Hematopoietic multipotent progenitor cell treated with erythropoietin and hydrocortisone succinate and interleukin-3 and kit ligand, for 4 days (in vitro differentiated cells): ENCODE data around the gene QSER1.
"Not testable (repeated sequence)": the region's sequence is repeated elsewhere in the genome, so short reads cannot be mapped to it uniquely, and the experiment has no call there.

Experiments
- DNase-seq: peaks from one replicate; pipeline ENCODE4 v3.0.0-alpha.2; 2015

QSER1 gene

GRCh38 chr11:32937283-32937682, 44.7 kb downstream of the QSER1 start:
- DNase-seq = not testable (repeated sequence)

- no peak for DNase-seq
These were observed 46.4 kb downstream of the QSER1 start for GRCh38 chr11:32939046-32939445.

DNA sequence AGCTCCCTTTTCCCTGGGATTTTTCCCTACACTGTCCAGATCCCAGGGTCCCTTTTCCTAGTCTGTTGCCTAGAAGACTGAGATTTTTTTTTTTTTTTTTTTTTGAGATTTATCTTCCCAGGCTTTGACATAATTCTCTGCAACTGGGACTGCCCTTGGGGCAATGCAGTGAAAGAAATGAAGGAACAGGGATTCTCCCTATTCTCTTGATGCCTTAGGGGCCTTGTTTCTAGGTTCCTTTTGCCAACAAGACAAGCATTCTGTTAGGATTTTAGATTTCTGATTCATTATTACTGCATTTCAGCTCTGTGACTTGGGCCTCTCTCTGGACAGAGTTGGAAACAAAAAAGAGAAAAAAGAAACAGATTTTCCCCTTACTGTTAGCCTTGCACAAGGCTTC, 47.3 kb downstream of the QSER1 start:
- DNase-seq = no peak

DNA sequence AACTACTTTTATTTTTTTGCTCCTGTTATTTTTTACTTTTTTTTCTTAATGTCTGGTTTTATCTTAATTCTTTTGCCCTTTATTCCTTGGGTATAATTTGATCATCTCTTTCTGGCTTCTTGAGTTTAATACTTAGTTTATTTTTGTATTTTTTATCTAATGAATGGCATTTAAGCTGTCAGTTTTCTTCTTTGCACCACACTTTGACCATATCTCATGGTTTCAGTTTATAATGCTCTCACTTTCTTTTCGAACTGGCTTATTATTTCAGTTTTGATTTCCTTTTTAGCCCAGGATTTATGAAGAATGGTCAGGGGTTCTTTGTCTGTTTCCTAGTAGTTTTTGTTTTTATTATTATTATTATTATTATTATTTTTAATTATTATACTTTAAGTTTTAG, 48.3 kb downstream of the QSER1 start:
- no peak for DNase-seq

- no peak for DNase-seq
These were observed 55.4 kb downstream of the QSER1 start for GRCh38 chr11:32947978-32948377.

DNA sequence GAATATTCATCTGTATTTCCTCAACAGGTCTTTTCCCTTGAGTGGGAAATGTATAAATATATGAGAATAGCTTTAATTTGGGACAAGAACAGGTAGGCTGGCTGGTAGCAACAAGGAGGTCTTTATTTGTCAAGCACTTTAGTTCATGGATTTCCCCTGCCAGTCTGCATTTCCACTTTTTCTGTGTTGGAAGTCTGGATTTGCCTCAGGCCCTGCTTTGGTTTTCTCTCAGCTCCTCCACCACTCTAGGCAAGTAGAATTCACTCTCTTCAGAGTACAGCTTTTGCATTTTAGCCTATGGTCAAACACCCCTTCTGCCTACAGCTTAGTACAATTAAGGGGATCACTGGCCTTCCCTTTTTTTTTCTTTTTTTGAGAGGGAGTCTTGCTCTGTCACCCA, 57.1 kb downstream of the QSER1 start:
- no peak for DNase-seq

DNA sequence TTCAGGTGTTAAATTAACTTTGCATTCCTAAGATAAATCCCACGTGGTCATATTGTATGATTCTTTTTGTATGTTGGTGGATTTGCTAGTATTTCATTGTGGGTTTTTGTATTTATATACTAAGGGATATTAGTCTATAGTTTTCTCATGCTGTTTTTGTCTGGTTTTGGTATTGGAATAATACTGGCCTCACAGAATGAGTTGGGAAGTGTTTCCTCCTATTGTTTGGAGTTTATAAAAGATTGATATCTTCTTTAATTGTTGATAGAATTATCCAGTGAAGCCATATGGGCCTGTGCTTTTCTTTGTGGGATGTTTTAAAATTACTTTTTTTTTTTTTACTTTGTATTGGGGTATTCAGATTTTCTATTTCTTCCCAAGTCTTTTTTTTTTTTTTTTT, 59.8 kb downstream of the QSER1 start:
- DNase-seq = no peak

DNA sequence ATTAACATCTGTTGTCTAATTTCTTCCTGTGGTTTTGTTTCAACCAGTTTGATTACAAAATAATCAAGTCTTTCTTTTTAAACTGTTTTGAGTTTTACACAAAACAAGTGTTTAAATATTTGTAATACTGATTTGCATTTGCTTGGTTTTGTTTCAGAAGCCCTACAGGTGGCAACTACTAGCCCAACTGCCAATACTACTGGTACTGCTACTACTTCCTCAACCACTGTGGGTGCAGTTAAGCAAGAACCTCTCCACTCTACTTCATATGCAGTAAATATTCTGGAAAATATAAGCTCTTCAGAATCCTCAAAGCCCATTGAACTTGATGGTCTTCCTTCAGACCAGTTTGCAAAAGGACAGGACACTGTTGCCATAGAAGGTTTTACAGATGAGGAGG, 61.1 kb downstream of the QSER1 start:
- peak; percentile 59 for DNase-seq

DNA sequence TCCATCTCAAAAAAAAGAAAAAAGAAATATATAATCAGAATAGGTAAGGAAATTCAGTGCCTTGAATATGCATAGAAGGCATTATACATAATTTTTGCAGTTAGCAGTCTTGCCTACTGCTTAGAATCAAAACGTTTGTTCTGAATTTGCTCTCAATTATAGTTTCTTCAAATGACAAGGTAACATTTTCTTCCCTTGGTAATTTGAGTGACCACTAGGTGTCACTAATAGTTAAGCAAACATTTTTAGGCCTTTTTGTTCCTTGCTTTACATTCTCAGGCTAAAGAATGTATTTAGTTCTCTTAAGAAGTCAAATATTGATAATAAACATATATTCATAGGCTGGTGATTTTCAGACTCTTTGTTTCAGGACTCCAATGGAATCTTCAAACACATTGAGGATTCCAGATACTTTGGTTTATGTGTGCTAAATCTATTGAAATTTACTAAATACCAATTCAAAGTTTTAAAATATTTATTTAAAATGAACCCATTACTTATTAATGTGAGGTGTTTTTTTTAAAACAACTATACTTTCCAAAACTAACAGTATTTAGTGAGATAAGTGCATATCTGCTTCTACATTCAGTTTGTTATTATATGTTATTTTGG, 68.0 kb downstream of the QSER1 start:
- DNase-seq = peak; percentile 82

DNA sequence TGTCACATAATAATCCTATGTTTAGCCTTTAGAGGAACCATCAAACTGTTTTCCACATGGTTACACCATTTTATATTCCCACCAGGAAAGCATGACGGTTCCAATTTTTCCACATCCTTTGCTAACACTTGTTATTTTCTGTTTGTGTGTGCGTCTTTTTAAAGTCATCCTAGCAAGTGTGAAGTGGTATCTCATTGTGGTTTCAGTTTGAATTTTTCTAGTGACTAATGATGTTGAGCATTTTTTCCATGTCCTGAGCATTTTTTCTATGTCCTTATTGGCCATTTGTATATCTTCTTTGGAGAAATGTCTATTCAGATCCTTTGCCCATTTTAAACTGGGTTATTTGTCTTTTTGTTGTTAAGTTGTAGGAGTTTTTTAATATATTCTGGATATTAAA, 69.4 kb downstream of the QSER1 start:
- DNase-seq = no peak

DNA sequence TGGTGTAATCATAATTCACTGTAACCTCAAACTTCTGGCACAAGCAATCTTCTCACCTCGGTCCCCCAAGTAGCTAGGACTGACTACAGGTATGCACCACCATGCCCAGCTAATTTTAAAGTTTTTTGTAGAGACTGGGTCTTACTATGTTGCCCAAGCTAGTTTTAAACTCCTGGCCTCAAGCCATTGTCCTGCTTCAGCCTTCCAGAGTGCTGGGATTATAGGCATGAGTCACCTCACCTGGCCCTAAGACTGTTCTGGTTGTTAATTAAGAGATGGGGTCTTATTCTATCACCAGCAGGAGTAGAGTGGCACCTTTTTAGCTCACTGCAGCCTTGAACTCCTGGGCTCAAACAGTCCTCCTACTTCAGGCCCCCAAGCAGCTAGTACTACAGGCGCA, 71.1 kb downstream of the QSER1 start:
- no peak for DNase-seq

GRCh38 chr11:32968541-32968940, 75.9 kb downstream of the QSER1 start:
- no peak for DNase-seq

GRCh38 chr11:32972233-32972632, 79.6 kb downstream of the QSER1 start:
- not testable (repeated sequence) for DNase-seq

DNA sequence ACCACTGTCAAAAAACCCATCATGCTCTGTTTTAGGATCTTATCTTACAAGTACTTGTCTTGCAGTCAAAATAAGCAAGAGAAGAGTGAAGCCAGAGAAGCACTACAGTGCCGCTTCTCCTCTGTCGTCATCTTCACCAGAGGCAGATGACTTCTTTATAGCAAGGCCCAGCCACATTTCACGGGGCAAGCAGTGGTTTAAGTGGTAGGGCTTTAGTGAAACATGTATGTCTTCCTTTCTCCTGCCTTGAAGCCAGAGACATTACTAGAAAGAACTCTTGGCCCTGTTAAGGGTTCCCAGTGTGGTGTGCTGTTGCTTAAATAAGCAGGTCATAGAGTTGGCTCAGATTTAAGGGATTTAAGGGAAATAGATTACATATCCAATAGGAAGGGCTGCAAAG, 80.2 kb downstream of the QSER1 start:
- no peak for DNase-seq

DNA sequence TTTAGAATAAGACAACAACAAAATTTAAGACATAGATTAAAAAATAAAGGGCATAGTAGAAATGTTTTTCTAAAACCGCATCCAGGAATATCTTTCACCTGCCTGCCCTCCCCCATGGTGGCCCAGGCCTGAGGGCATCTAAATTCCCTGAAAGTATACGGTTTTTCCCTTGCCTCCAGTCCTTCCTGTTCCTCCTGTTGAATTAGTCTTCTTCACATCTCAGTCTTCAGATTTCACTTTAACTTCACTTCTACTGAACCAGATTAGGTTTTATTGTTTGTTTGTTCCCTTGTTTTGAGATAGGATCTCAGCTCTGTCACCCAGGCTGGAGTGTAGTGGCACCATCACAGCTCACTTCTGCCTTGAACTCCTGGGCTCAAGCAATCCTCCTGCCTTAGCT, 90.0 kb downstream of the QSER1 start:
- no peak for DNase-seq

- DNase-seq = no peak
These were observed 90.9 kb downstream of the QSER1 start for GRCh38 chr11:32983506-32983905.

DNA sequence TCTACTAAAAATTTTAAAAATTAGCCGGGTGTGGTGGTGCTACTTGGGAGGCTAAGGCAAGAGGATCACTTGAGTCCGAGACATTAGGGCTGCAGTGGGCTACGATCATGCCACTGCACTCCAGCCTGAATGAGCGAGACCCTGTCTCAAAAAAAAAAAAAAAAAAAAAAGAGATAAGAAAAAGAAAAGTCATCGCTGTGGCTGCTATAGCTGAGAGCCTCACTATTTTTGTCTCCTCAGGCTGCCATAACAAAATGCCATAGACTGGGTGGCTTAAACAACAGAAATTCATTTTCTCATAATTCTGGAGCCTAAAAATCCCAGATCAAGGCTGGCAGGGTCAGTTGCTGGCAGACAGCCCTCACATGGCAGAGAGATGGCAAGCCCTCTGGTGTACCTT, 93.0 kb downstream of the QSER1 start:
- DNase-seq = no peak

- DNase-seq = no peak
These were observed 95.2 kb downstream of the QSER1 start for GRCh38 chr11:32987851-32988250.

- no peak for DNase-seq
These were observed 97.9 kb downstream of the QSER1 start for GRCh38 chr11:32990481-32990880.

- no peak for DNase-seq
These were observed 98.8 kb downstream of the QSER1 start for GRCh38 chr11:32991427-32991826.

- DNase-seq = no peak
These were observed 99.3 kb downstream of the QSER1 start for GRCh38 chr11:32991898-32992297.

- DNase-seq = no peak
These were observed 107.6 kb downstream of the QSER1 start for GRCh38 chr11:33000181-33000580.

- no peak for DNase-seq
These were observed 108.7 kb downstream of the QSER1 start for GRCh38 chr11:33001281-33001680.

- no peak for DNase-seq
These were observed 109.3 kb downstream of the QSER1 start for GRCh38 chr11:33001751-33002542.

DNA sequence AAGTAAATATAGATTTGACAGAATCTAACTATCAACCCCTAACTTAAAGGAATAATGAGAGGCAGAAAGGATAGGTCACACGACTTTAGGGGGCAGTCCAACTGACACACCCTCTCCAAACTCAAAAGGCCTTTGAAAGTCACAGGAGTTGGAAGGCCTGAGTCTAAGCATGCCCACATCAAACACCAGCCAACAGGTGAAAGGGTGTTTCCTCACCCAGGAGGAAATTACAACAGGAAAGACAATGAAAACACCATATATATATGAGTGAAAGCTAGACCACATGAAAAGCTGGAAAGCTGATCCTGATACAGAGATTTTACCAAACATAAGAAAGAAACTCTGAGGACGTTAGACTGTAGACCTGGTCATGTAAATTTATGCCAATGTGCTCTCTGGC, 112.6 kb downstream of the QSER1 start:
- no peak for DNase-seq
